GM19023 (cell line): ENCODE results near the gene FRMPD3.

ENCODE experiments used
- ATAC-seq: cut with Tn5 transposase; IDR thresholded peaks from one replicate; pipeline ENCODE4 v1.9.1; 2021; ENCODE audit warnings: mild to moderate bottlenecking, moderate library complexity; ENCODE audit not compliant: unreplicated experiment

Gene FRMPD3

DNA sequence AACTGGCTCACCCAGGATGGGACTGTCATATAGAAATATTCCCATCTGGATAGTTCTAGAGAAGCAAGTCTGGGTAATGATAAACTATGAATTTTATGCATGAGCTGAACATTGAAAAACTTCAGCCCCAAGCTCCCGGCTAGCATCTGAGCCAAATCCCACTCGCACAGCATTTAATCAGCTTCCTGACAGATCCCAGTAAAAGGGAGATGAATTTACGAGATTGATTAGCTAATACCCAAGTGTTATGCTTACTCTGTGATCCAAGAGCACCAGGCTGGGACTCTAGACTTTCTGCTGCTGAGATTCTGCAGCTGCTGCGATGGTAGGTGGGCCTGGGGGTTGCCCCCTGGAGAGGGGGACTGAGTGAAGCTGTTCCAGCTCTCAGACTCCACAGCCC, 28.0 kb downstream of the FRMPD3 start:
- ATAC-seq, result no peak

- ATAC-seq, result no peak
Observed at GRCh38 chrX:107480272-107480671, 30.8 kb downstream of the FRMPD3 start.

- no peak for ATAC-seq
Observed at GRCh38 chrX:107482046-107482445, 32.6 kb downstream of the FRMPD3 start.

- no peak for ATAC-seq
Observed at GRCh38 chrX:107484002-107484726, 34.7 kb downstream of the FRMPD3 start.

DNA sequence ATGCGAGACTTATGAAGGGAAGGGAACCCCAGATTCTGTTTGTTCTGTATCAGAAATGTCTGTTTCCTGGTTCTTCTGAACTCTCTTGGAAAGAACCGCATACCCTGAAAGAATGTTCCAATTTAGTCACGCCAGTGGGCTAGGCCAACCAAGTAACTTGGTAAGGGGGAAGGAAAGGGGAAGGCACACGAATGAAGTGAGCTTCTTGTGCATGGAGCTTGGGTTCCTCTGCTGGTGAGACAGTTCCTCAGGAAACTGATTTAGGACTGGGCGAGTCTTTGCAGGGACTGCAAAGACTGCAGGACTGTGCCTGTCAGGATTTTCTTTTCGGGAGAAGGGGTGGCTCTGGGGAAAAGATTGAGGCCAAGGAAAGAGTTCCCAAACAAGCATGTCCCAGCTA, 35.6 kb downstream of the FRMPD3 start:
- no peak for ATAC-seq

GRCh38 chrX:107493141-107493540, 43.7 kb downstream of the FRMPD3 start:
- no peak for ATAC-seq

DNA sequence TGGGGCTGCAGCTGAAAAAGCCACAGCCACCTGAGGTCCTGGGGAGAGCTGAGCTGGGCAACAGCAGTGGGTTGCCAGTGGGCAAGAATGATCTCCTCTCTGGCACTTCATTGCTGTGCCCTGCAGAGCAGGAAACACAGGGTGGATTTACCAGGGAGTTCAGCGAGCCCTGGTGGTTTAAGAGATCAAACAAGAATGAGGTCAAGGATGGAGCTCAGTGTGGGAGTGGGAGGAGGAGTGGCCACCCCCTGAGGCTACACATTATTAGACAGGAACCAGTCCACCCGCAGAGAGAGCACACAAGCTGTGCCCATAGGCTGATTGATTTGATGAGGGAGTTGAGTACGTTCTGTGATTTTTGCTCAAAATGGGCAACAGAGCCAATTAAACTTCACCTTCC, 47.3 kb downstream of the FRMPD3 start:
- ATAC-seq, result no peak
